HG03520 (cell line): ENCODE results near the gene MDC1.
A peak's percentile ranks its signal among the peaks of the same experiment; 100 is the strongest.

ENCODE experiments used
- ATAC-seq: cut with Tn5 transposase; IDR thresholded peaks from one replicate; pipeline ENCODE4 v1.9.1; 2021; ENCODE audit warnings: mild to moderate bottlenecking, moderate library complexity; ENCODE audit not compliant: unreplicated experiment

Gene MDC1

DNA sequence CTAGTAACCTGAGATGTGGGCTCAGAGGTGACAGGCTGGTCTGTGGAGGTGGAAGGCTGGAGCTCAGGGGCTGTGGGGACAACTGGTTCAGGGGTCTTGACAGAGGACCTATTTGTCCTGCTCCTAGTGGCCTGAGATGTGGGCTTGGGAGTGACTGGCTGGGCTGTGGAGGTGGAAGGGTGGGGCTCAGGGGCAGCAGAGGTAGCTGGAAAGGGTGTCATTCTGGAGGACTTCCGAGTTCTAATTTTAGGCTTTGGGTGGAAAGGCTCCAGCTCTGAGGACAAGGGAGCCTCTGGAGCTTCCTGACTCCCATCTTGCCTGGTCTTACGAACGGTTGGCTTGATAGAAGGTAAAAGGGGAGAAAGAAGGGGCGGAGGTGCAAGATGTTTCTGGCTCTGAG is 11.5 kb downstream of the MDC1 start:
- ATAC-seq = no peak

DNA sequence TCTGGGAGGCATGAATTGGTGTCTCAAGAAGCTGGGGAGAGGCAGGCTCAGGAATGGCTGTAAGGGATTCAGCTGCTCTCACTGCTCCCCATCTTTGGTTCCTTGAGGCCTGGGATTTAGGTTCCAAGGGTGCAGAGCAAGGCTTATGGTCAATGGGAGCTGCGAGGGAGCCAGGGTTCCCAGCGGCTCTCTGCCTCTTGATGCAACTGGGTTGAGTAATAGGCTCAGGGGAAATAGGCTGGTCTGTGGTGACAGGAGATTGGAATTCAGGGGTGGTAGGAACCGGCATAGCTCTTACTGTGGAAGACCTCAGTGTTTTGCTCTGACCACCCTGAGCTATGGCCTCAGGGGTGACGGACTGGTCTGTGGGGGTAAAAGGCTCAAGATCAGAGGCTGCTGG is 13.3 kb downstream of the MDC1 start:
- ATAC-seq = no peak

DNA sequence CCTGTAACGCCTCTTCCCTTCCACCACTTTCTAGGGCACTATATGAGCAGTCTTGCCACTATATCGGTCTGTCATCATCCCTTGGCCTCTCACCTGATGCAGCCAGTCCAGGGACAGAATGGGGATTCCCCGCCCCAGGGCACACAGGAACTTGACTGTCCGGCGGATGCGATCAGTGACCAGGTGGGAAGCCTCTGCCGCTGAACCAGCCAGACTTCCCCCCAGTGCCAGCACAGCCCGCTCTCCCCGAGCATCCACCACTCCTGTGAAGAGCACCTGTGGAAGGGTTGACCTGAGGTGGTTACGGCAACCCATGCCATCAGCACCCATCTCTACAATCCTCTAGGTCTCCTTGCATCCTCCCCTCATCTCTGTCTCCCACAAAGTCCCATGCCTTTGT is 14.1 kb downstream of the MDC1 start:
- ATAC-seq = no peak

DNA sequence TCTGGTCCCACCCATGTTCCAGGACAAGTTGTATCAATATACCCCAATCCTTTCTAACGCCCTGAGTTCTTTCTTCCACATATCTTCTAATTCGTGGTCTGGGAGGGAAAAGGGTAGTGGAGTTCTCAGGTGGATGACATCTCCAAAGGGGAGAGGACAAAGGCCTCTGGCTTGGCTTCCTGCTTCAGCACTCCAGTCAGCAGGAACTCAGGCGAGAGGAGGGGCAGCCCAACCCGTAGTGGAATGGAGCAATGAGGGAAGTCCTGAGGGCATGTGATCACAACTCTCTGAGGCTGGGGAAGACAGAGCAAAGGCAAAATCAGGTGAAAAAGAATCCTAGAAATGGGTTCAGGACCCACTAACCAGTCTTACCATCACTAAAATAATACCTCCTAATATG is 16.7 kb downstream of the MDC1 start:
- ATAC-seq = no peak

GRCh38 chr6:30696432-30696831 is 20.6 kb downstream of the MDC1 start:
- no peak for ATAC-seq

- no peak for ATAC-seq
These were observed 25.8 kb downstream of the MDC1 start for GRCh38 chr6:30691208-30691847.

DNA sequence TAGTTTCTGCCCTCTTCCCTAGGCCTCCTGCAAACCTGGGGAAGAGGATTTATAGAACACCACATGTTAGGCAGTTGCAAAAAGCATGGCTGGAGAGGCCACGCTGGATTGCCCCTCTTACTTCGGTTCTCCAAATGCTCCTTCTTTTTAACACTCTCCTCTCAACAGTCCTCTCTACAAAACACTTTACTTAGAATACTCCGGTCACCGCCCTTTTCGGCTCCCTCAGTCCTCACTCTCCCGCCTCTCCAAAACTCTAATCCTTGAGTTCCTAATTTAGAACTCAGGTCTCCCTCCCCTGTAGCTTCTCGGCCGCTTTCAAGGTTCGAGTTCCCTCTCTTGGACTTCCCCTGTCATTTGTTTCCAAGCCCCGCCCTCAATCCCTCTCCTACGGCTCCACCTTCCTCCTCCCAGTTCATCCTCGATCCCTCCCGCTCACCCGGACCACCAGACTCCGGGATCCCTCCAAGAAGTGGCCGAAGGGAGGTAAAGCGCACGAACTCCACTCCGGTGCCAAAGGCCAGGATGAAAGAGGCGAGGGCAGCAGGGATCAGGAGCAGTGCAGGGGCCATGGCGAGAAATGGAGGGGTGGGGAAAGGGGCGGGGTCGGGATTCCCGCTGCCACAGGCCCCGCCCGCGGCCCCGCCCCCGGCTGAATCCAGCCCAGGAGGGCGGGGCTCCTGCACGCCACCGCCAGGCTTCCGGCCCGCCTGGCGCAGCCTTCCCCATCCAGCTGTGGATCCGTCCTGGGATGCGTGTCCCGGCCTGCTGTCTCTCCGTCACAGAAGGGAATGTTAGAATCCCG is 26.5 kb downstream of the MDC1 start, which contains the start of gene NRM:
Gene NRM, minus strand, starts transcription at position 582 of the 805 bp plus-strand sequence. Its CDS starts 10 bp downstream, at position 572.
- no peak for ATAC-seq

- no peak for ATAC-seq
These were observed 27.1 kb downstream of the MDC1 start for GRCh38 chr6:30689985-30690384.

- ATAC-seq = no peak
These were observed 27.8 kb downstream of the MDC1 start for GRCh38 chr6:30689022-30689865.

GRCh38 chr6:30688569-30688968 is 28.5 kb downstream of the MDC1 start:
- ATAC-seq = no peak

GRCh38 chr6:30687659-30688431 is 29.2 kb downstream of the MDC1 start:
- ATAC-seq = no peak

- ATAC-seq = peak; percentile 41
These were observed 30.0 kb downstream of the MDC1 start for GRCh38 chr6:30686908-30687658.

GRCh38 chr6:30686009-30686907 is 30.8 kb downstream of the MDC1 start, which contains the start of gene PPP1R18:
Gene PPP1R18, minus strand, starts transcription at chr6:30686645. Its CDS starts 627 bp downstream, at chr6:30686018.
- ATAC-seq = no peak

GRCh38 chr6:30685157-30686008 is 31.7 kb downstream of the MDC1 start:
- ATAC-seq = no peak

GRCh38 chr6:30684386-30685156 is 32.5 kb downstream of the MDC1 start:
- no peak for ATAC-seq

DNA sequence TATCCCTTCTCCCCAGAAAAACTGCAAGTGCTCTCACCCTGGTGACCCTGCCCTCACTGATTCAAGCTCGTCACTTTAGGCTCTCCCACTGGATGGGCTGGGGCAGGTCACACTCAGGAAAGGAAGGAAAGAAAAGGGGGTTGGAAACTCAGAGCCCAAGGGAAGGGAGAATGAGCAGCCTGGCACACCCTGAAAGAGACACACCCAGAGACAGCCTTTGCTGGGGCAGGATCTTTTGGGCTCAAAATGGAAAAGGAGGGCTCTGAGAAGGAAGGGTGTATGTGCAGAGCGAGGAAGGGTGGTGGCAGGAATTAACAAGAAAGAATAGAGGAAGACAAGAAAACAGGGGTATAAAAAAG is 33.1 kb downstream of the MDC1 start:
- no peak for ATAC-seq
